Mammary epithelial cell (primary cell): ENCODE measurements around the gene LMBR1.

Experiments used
- EZH2 ChIP-seq: IDR thresholded peaks from 2 replicates; pipeline ENCODE4 v1.6.1; 2012; ENCODE audit warnings: low read length, inconsistent platforms, borderline replicate concordance
- TF ChIP-seq, protein P1 (sequence below), 2 donors: IDR thresholded peaks in 1 of 2; conservative IDR thresholded peaks in 1 of 2; 2 replicates each; pipeline ENCODE4 v1.5.1; 2011 to 2012; ENCODE audit warnings: inconsistent platforms in 2 of 2, low read length in 2 of 2, mild to moderate bottlenecking in 2 of 2, control low read depth in 1 of 2, low read depth in 1 of 2; ENCODE audit not compliant: insufficient read depth in 1 of 2; ENCODE audit errors: extremely low read depth in 1 of 2

DNA sequence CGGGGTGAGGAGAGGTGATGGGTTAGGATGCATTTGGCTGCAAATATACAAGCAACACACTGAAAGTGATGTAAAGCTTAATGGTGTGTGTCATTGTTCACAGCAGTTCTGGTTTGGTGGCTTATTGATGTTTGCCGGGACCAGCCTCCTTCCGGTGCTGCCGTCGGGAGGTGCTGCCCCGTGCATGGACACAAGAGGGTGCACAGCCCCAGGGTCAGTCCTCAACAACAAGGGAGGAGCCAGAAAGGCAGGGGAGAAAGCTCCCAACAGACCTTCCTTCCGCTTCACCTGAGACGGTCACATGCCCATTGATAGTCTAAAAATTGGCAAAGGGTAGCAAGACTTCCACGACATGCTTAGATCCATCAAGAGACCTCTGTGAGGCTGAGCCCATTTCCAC lies 242.9 kb downstream of the LMBR1 start:
- TF ChIP-seq, protein P1, sequence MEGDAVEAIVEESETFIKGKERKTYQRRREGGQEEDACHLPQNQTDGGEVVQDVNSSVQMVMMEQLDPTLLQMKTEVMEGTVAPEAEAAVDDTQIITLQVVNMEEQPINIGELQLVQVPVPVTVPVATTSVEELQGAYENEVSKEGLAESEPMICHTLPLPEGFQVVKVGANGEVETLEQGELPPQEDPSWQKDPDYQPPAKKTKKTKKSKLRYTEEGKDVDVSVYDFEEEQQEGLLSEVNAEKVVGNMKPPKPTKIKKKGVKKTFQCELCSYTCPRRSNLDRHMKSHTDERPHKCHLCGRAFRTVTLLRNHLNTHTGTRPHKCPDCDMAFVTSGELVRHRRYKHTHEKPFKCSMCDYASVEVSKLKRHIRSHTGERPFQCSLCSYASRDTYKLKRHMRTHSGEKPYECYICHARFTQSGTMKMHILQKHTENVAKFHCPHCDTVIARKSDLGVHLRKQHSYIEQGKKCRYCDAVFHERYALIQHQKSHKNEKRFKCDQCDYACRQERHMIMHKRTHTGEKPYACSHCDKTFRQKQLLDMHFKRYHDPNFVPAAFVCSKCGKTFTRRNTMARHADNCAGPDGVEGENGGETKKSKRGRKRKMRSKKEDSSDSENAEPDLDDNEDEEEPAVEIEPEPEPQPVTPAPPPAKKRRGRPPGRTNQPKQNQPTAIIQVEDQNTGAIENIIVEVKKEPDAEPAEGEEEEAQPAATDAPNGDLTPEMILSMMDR (conservative IDR thresholded peaks at IDR 0.05 in 1 of 2, IDR thresholded peaks at IDR 0.05 in 1 of 2; ENCODE audit: extremely low read depth in 1 of 2, insufficient read depth in 1 of 2, low read depth in 1 of 2, low read length in 2 of 2): peak; percentile 13 to 34
- TF ChIP-seq EZH2: no peak
